Vagina (tissue), 2 donors: ENCODE results near the gene OR2T2.

Experiments
- POLR2AphosphoS5 ChIP-seq, 2 donors: sonication (generic); formaldehyde crosslinking; IDR thresholded peaks; one replicate each; pipeline ENCODE4 v1.9.0; 2017; ENCODE audit warnings: antibody characterized with exemption in 2 of 2, mild to moderate bottlenecking in 2 of 2, low read depth in 1 of 2; ENCODE audit not compliant: insufficient read depth in 1 of 2
- TF ChIP-seq, protein P1 (sequence below), 3 experiments: fragments of 450-650 bp in 2 of 3; fragments of 200-600 bp in 1 of 3; sonication (generic) in 1 of 3; IDR thresholded peaks; one replicate each; pipeline ENCODE4 v1.5.1; 2017 to 2019; ENCODE audit warnings: antibody characterized with exemption in 3 of 3, mild to moderate bottlenecking in 2 of 3, moderate library complexity in 2 of 3

DNA sequence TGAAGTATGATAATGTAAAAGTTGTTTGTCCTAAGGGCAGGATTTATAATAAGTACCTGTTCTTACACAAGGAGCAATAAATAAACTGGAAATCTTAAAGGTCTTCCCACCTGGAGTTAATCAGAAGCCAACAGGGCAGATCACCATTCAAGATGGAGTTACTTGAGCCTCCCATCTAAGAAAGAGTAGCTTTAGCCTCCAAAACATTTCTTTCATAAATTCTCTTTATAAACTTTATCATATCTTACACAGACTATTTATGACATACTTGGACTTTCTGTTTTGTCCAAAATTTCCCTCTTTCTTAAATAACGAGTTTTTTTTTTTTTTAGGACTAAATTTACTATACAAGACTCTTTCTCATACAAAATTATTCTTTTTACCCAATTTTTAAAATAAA is 24.1 kb upstream of the OR2T2 start:
- TF ChIP-seq POLR2AphosphoS5 (IDR thresholded peaks at IDR 0.05; ENCODE audit: insufficient read depth in 1 of 2, low read depth in 1 of 2) = no peak
- TF ChIP-seq, protein P1, sequence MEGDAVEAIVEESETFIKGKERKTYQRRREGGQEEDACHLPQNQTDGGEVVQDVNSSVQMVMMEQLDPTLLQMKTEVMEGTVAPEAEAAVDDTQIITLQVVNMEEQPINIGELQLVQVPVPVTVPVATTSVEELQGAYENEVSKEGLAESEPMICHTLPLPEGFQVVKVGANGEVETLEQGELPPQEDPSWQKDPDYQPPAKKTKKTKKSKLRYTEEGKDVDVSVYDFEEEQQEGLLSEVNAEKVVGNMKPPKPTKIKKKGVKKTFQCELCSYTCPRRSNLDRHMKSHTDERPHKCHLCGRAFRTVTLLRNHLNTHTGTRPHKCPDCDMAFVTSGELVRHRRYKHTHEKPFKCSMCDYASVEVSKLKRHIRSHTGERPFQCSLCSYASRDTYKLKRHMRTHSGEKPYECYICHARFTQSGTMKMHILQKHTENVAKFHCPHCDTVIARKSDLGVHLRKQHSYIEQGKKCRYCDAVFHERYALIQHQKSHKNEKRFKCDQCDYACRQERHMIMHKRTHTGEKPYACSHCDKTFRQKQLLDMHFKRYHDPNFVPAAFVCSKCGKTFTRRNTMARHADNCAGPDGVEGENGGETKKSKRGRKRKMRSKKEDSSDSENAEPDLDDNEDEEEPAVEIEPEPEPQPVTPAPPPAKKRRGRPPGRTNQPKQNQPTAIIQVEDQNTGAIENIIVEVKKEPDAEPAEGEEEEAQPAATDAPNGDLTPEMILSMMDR (IDR thresholded peaks at IDR 0.05) = no peak
